HG02623 (cell line): ENCODE results near the gene FAM90A1.
"Not testable (repeated sequence)": the region's sequence is repeated elsewhere in the genome, so short reads cannot be mapped to it uniquely, and the experiment has no call there.

Experiments used
- ATAC-seq: cut with Tn5 transposase; IDR thresholded peaks from one replicate; pipeline ENCODE4 v1.9.1; 2021; ENCODE audit warnings: moderate library complexity; ENCODE audit not compliant: unreplicated experiment

Gene FAM90A1

GRCh38 chr12:8233935-8234495, 6.6 kb upstream of the FAM90A1 start:
- ATAC-seq, result not testable (repeated sequence)

- not testable (repeated sequence) for ATAC-seq
These were observed 6.0 kb upstream of the FAM90A1 start for GRCh38 chr12:8233300-8233855.

- ATAC-seq, result not testable (repeated sequence)
These were observed 4.5 kb upstream of the FAM90A1 start for GRCh38 chr12:8231666-8232608.

- ATAC-seq, result not testable (repeated sequence)
These were observed 3.6 kb upstream of the FAM90A1 start for GRCh38 chr12:8231049-8231448.

GRCh38 chr12:8229486-8229885, 2.1 kb upstream of the FAM90A1 start:
- ATAC-seq, result not testable (repeated sequence)

GRCh38 chr12:8228607-8229006, 1.2 kb upstream of the FAM90A1 start:
- not testable (repeated sequence) for ATAC-seq

- not testable (repeated sequence) for ATAC-seq
These were observed 287 bp upstream of the FAM90A1 start for GRCh38 chr12:8227732-8228077.

- no peak for ATAC-seq
These were observed 1.1 kb downstream of the FAM90A1 start for GRCh38 chr12:8226355-8226754.

GRCh38 chr12:8224782-8225181, 2.6 kb downstream of the FAM90A1 start:
- not testable (repeated sequence) for ATAC-seq

GRCh38 chr12:8223646-8224045, 3.8 kb downstream of the FAM90A1 start:
- not testable (repeated sequence) for ATAC-seq

- ATAC-seq, result not testable (repeated sequence)
These were observed 5.1 kb downstream of the FAM90A1 start for GRCh38 chr12:8222303-8222702.

GRCh38 chr12:8221844-8222243, 5.6 kb downstream of the FAM90A1 start:
- ATAC-seq, result not testable (repeated sequence)

- ATAC-seq, result not testable (repeated sequence)
These were observed 6.0 kb downstream of the FAM90A1 start for GRCh38 chr12:8221375-8221774.

GRCh38 chr12:8218711-8219382, 8.6 kb downstream of the FAM90A1 start:
- ATAC-seq, result not testable (repeated sequence)

- not testable (repeated sequence) for ATAC-seq
These were observed 29.6 kb downstream of the FAM90A1 start for GRCh38 chr12:8197685-8198308.

- ATAC-seq, result not testable (repeated sequence)
These were observed 39.3 kb downstream of the FAM90A1 start for GRCh38 chr12:8188088-8188487.

- ATAC-seq, result not testable (repeated sequence)
These were observed 43.2 kb downstream of the FAM90A1 start for GRCh38 chr12:8184206-8184605.

- ATAC-seq, result not testable (repeated sequence)
These were observed 44.1 kb downstream of the FAM90A1 start for GRCh38 chr12:8183346-8183745.

- ATAC-seq, result not testable (repeated sequence)
These were observed 44.5 kb downstream of the FAM90A1 start for GRCh38 chr12:8182923-8183322.

GRCh38 chr12:8181271-8181670, 46.1 kb downstream of the FAM90A1 start:
- not testable (repeated sequence) for ATAC-seq
